Spleen (tissue), 7 donors: ENCODE results near the gene CLCN3.

Source experiments
- POLR2A ChIP-seq, 3 donors: fragments of 450-650 bp; IDR thresholded peaks; one replicate each; pipeline ENCODE4 v1.5.1; 2017; ENCODE audit warnings: antibody characterized with exemption in 3 of 3, mild to moderate bottlenecking in 1 of 3
- POLR2AphosphoS5 ChIP-seq, 3 donors: sonication (generic); formaldehyde crosslinking; IDR thresholded peaks; one replicate each; pipeline ENCODE4 v1.5.1; 2017; ENCODE audit warnings: antibody characterized with exemption in 3 of 3
- TF ChIP-seq, protein P1 (sequence below), 11 experiments: fragments of 200-600 bp in 7 of 11; fragments of 450-650 bp in 4 of 11; sonication (generic) in 4 of 11; IDR thresholded peaks in 8 of 11; conservative IDR thresholded peaks in 3 of 11; 1 replicate in 7 of 11; 2 replicates in 4 of 11; pipeline versions ENCODE4 v1.4.0 to v1.8.0; 2016 to 2021; ENCODE audit warnings: antibody characterized with exemption in 11 of 11, inconsistent platforms in 4 of 11, mild to moderate bottlenecking in 1 of 11
- donor health status: DM: no; HTN: no; CAD: no; lungs with moderate emphysema.
- donor health status: DM: no; HTN: no; CAD: no.
- donor health status: DM: no; HTN: no; CAD: no.

DNA sequence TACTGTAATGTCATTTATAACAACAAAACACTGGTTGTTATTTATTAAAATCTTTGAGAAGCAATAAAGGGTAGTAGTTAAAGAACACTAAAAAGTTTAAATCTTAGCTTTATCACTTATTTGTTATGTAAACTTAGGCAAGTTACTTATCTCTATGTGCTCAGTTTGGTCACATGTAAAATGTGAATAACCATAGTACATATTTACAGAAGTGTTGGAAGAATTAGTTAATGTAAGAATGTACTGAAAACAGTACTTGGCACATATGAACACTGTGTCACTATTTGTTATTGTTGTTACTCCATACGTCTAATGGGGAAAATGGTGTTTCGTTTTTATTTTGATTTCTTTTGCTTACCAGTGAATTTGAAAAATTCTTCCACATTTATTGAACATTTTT is 17.1 kb upstream of the CLCN3 start:
- TF ChIP-seq, protein P1, sequence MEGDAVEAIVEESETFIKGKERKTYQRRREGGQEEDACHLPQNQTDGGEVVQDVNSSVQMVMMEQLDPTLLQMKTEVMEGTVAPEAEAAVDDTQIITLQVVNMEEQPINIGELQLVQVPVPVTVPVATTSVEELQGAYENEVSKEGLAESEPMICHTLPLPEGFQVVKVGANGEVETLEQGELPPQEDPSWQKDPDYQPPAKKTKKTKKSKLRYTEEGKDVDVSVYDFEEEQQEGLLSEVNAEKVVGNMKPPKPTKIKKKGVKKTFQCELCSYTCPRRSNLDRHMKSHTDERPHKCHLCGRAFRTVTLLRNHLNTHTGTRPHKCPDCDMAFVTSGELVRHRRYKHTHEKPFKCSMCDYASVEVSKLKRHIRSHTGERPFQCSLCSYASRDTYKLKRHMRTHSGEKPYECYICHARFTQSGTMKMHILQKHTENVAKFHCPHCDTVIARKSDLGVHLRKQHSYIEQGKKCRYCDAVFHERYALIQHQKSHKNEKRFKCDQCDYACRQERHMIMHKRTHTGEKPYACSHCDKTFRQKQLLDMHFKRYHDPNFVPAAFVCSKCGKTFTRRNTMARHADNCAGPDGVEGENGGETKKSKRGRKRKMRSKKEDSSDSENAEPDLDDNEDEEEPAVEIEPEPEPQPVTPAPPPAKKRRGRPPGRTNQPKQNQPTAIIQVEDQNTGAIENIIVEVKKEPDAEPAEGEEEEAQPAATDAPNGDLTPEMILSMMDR (IDR thresholded peaks at IDR 0.05 in 8 of 11, conservative IDR thresholded peaks at IDR 0.05 in 3 of 11): no peak
- TF ChIP-seq POLR2A (IDR thresholded peaks at IDR 0.05): no peak
- no peak for TF ChIP-seq POLR2AphosphoS5 (IDR thresholded peaks at IDR 0.05)
